ENCODE results near the gene SULT4A1. TPM values are rescaled to one million over a fixed set of nuclear protein-coding genes. Genes with fewer than 3 reads are reported as not detected.
A peak's percentile ranks its signal among the peaks of the same experiment; 100 is the strongest.
"Not testable (repeated sequence)": the region's sequence is repeated elsewhere in the genome, so short reads cannot be mapped to it uniquely, and the experiment has no call there.

SULT4A1 gene
- total RNA-seq, 1 experiment from 2014 or later = not detected

DNA sequence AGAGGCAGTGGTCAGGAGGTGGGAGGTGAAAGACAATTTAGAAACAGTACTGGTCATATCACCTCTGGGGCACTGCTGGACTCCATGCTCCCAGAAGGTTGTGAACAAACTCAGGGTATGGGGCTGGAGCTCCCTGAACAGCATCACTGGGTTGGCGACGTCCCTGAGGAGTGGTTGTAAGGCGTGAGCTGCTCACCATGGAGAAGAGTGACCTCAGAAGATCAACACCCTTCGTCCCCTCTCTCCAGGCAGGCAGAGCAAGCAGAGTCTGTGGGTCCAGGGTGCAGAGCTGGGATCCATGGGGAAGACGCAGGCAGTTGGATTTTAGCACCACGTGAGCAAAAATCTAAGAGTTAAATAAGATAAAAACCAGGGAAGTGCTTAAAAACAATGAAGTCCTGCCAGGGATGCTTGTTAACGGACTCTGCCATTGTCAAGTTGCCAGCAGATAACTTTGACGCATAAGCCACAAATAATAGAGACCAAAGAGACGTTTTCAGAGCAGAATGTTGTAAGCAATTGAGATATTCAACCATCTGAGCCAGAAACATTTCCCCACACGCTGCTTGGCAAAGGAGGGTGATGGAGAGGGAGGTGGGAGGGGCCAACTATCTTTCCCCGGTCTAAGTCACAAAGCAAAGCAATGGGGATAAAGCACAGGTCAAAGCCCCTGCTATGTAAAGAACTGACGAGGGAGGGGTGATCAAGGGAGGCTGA, 15.9 kb upstream of the SULT4A1 start:
- H3K79me2 ChIP-seq (ENCODE audit: low read length) = no peaks in the 10 kb centered on the region
- H3K4me3 ChIP-seq (ENCODE audit: low read length) = no peak overlapping the region
- no peaks in the 10 kb centered on the region for H3K27me3 ChIP-seq (ENCODE audit: low read length)
- H3K36me3 ChIP-seq (ENCODE audit: insufficient read depth, low read length) = no peaks in the 10 kb centered on the region
- H2AFZ ChIP-seq (ENCODE audit: low read length) = no peak overlapping the region
- no peak overlapping the region for H3K4me2 ChIP-seq (ENCODE audit: low read depth, low read length, poor library complexity, severe bottlenecking)
- no peaks in the 10 kb centered on the region for H3K4me1 ChIP-seq (ENCODE audit: low read length)
- no peak for DNase-seq
- no peaks in the 10 kb centered on the region for H3K9me2 ChIP-seq (replicated peaks; ENCODE audit: insufficient read depth, low read length)
- no peak overlapping the region for H3K9ac ChIP-seq (ENCODE audit: low read length)
- H3K27ac ChIP-seq (ENCODE audit: low read length) = no peak overlapping the region
- 0 out of 2 replicates have a peak, but pooled peaks cover 9% of the 10 kb centered on the region for H4K20me1 ChIP-seq (ENCODE audit: insufficient read depth, low read depth, low read length)
- no peaks in the 10 kb centered on the region for H3K9me3 ChIP-seq (ENCODE audit: low read length)

DNA sequence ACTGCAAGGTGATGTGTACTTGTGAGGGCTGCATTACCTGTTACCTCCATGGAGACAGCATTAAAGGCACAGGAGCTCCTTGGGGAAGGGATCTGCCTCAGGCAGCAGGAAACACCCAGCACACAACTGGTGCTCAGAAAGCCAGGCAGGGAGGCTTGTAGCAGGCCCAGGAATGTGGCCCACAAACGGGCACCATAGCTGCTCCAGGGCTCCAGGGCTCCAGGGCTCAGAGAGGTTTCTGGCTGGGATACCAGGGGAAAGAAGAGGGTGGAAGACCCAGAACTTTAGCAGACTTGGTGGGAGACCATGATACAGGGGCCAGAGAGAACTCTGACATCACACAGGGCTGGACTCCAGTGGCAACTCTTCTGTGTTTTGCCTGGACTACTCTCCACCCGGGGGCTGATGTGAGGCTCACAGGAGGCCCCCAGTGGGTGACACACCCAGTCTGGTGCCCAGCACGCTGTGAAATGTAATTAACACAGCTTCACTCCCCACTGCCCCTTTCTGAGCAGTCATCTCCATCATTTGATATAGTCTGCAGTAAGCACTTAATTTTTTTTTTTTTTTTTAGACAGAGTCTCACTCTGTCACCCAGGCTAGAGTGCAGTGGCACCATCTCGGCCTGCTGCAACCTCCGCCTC, 14.7 kb upstream of the SULT4A1 start:
- no peaks in the 10 kb centered on the region for H4K20me1 ChIP-seq (ENCODE audit: insufficient read depth, low read depth, low read length)
- no peaks in the 10 kb centered on the region for H3K9me3 ChIP-seq (ENCODE audit: low read length)
- no peaks in the 10 kb centered on the region for H3K79me2 ChIP-seq (ENCODE audit: low read length)
- H3K27me3 ChIP-seq (ENCODE audit: low read length) = no peaks in the 10 kb centered on the region
- H3K9me2 ChIP-seq (replicated peaks; ENCODE audit: insufficient read depth, low read length) = no peaks in the 10 kb centered on the region
- H3K9ac ChIP-seq (ENCODE audit: low read length) = no peak overlapping the region
- H3K4me1 ChIP-seq (ENCODE audit: low read length) = no peaks in the 10 kb centered on the region
- no peak overlapping the region for H2AFZ ChIP-seq (ENCODE audit: low read length)
- DNase-seq = no peak
- H3K4me3 ChIP-seq (ENCODE audit: low read length) = no peak overlapping the region
- no peaks in the 10 kb centered on the region for H3K36me3 ChIP-seq (ENCODE audit: insufficient read depth, low read length)
- H3K4me2 ChIP-seq (ENCODE audit: low read depth, low read length, poor library complexity, severe bottlenecking) = no peak overlapping the region
- no peak overlapping the region for H3K27ac ChIP-seq (ENCODE audit: low read length)

- Histone ChIP-seq H4K20me1 (ENCODE audit: insufficient read depth, low read depth, low read length) (no peaks in the 10 kb centered on the region), H2AFZ (ENCODE audit: low read length) (no peak overlapping the region)
Measured at GRCh38 chr22:43869799-43870198, 7.5 kb upstream of the SULT4A1 start.

GRCh38 chr22:43869001-43869400, 6.7 kb upstream of the SULT4A1 start:
- H3K4me2 ChIP-seq (ENCODE audit: low read depth, low read length, poor library complexity, severe bottlenecking); H3K79me2 ChIP-seq (ENCODE audit: low read length); H3K4me3 ChIP-seq (ENCODE audit: low read length); H3K36me3 ChIP-seq (ENCODE audit: insufficient read depth, low read length); H4K20me1 ChIP-seq (ENCODE audit: insufficient read depth, low read depth, low read length); H3K9me3 ChIP-seq (ENCODE audit: low read length); H3K27ac ChIP-seq (ENCODE audit: low read length); DNase-seq; H3K9me2 ChIP-seq (replicated peaks; ENCODE audit: insufficient read depth, low read length); H3K9ac ChIP-seq (ENCODE audit: low read length); H2AFZ ChIP-seq (ENCODE audit: low read length); H3K27me3 ChIP-seq (ENCODE audit: low read length): not testable (repeated sequence)
- H3K4me1 ChIP-seq (ENCODE audit: low read length) = peaks cover 12% of the 10 kb centered on the region

More at GRCh38 chr22:43869799-43870198, 7.5 kb upstream of the SULT4A1 start:
- no peak overlapping the region for H3K27ac ChIP-seq (ENCODE audit: low read length)
- H3K9me2 ChIP-seq (replicated peaks; ENCODE audit: insufficient read depth, low read length) = no peaks in the 10 kb centered on the region
- no peak for DNase-seq
- H3K4me1 ChIP-seq (ENCODE audit: low read length) = peaks cover 9% of the 10 kb centered on the region
- no peak overlapping the region for H3K4me3 ChIP-seq (ENCODE audit: low read length)
- no peaks in the 10 kb centered on the region for H3K36me3 ChIP-seq (ENCODE audit: insufficient read depth, low read length)
- H3K9ac ChIP-seq (ENCODE audit: low read length) = no peak overlapping the region
- no peaks in the 10 kb centered on the region for H3K9me3 ChIP-seq (ENCODE audit: low read length)
- no peaks in the 10 kb centered on the region for H3K27me3 ChIP-seq (ENCODE audit: low read length)
- no peaks in the 10 kb centered on the region for H3K79me2 ChIP-seq (ENCODE audit: low read length)
- no peak overlapping the region for H3K4me2 ChIP-seq (ENCODE audit: low read depth, low read length, poor library complexity, severe bottlenecking)

GRCh38 chr22:43867839-43868635, 5.7 kb upstream of the SULT4A1 start:
- Histone ChIP-seq H3K4me3 (ENCODE audit: low read length) (no peak overlapping the region), H3K9me3 (ENCODE audit: low read length) (no peaks in the 10 kb centered on the region), H3K79me2 (ENCODE audit: low read length) (no peaks in the 10 kb centered on the region), H3K9ac (ENCODE audit: low read length) (no peak overlapping the region), H2AFZ (ENCODE audit: low read length) (no peak overlapping the region), H4K20me1 (ENCODE audit: insufficient read depth, low read depth, low read length) (no peaks in the 10 kb centered on the region), H3K36me3 (ENCODE audit: insufficient read depth, low read length) (no peaks in the 10 kb centered on the region), H3K4me2 (ENCODE audit: low read depth, low read length, poor library complexity, severe bottlenecking) (no peak overlapping the region), H3K9me2 (replicated peaks; ENCODE audit: insufficient read depth, low read length) (no peaks in the 10 kb centered on the region), H3K27me3 (ENCODE audit: low read length) (no peaks in the 10 kb centered on the region), H3K27ac (ENCODE audit: low read length) (no peak overlapping the region), H3K4me1 (ENCODE audit: low read length) (peaks cover 12% of the 10 kb centered on the region)
- peak; percentile 62 for DNase-seq

GRCh38 chr22:43862882-43863202, 529 bp upstream of the SULT4A1 start:
- Histone ChIP-seq H3K9me2 (replicated peaks; ENCODE audit: insufficient read depth, low read length) (no peaks in the 10 kb centered on the region), H3K36me3 (ENCODE audit: insufficient read depth, low read length) (no peaks in the 10 kb centered on the region), H3K9me3 (ENCODE audit: low read length) (no peaks in the 10 kb centered on the region), H3K79me2 (ENCODE audit: low read length) (no peaks in the 10 kb centered on the region), H3K4me3 (ENCODE audit: low read length) (no peak overlapping the region), H3K27me3 (ENCODE audit: low read length) (no peaks in the 10 kb centered on the region), H3K4me2 (ENCODE audit: low read depth, low read length, poor library complexity, severe bottlenecking) (no peak overlapping the region), H3K9ac (ENCODE audit: low read length) (no peak overlapping the region), H3K4me1 (ENCODE audit: low read length) (peaks cover 12% of the 10 kb centered on the region), H2AFZ (ENCODE audit: low read length) (no peak overlapping the region), H4K20me1 (ENCODE audit: insufficient read depth, low read depth, low read length) (no peaks in the 10 kb centered on the region), H3K27ac (ENCODE audit: low read length) (no peak overlapping the region)
- no peak for DNase-seq

- no peaks in the 10 kb centered on the region for H3K36me3 ChIP-seq (ENCODE audit: insufficient read depth, low read length)
- no peaks in the 10 kb centered on the region for H3K79me2 ChIP-seq (ENCODE audit: low read length)
- H4K20me1 ChIP-seq (ENCODE audit: insufficient read depth, low read depth, low read length) = no peaks in the 10 kb centered on the region
- H3K9me3 ChIP-seq (ENCODE audit: low read length) = no peaks in the 10 kb centered on the region
- H3K9me2 ChIP-seq (replicated peaks; ENCODE audit: insufficient read depth, low read length) = no peaks in the 10 kb centered on the region
- H3K27ac ChIP-seq (ENCODE audit: low read length) = no peak overlapping the region
- no peak overlapping the region for H3K4me2 ChIP-seq (ENCODE audit: low read depth, low read length, poor library complexity, severe bottlenecking)
- no peak overlapping the region for H3K9ac ChIP-seq (ENCODE audit: low read length)
- H3K4me3 ChIP-seq (ENCODE audit: low read length) = no peak overlapping the region
- no peak for DNase-seq
- no peaks in the 10 kb centered on the region for H3K27me3 ChIP-seq (ENCODE audit: low read length)
- peaks cover 12% of the 10 kb centered on the region for H3K4me1 ChIP-seq (ENCODE audit: low read length)
- H2AFZ ChIP-seq (ENCODE audit: low read length) = no peak overlapping the region
Measured at GRCh38 chr22:43861529-43861928, 784 bp downstream of the SULT4A1 start.

DNA sequence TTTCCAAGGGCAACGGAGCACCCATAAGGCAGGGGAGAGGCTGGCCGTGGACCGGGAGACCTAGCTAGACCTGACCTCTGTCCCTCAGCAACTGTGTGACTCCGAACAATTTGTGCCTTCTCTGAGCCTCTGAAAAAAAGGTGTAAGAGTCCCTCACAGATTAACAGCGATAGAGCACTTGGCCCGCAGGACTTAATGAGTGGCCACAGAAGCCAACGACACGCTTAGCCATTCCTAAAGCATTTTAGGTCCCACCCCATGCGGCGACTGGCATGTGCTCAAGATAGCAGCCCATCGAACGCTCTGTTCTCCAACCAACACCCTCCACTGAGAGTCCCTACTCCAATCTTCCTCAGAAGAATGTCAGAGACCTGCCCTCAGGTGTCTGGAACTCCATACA, 1.5 kb downstream of the SULT4A1 start:
- Histone ChIP-seq H3K27me3 (ENCODE audit: low read length) (no peaks in the 10 kb centered on the region), H3K9ac (ENCODE audit: low read length) (no peak overlapping the region), H3K79me2 (ENCODE audit: low read length) (no peaks in the 10 kb centered on the region), H3K9me2 (replicated peaks; ENCODE audit: insufficient read depth, low read length) (no peaks in the 10 kb centered on the region), H2AFZ (ENCODE audit: low read length) (no peak overlapping the region), H3K27ac (ENCODE audit: low read length) (no peak overlapping the region), H4K20me1 (ENCODE audit: insufficient read depth, low read depth, low read length) (no peaks in the 10 kb centered on the region), H3K9me3 (ENCODE audit: low read length) (no peaks in the 10 kb centered on the region), H3K36me3 (ENCODE audit: insufficient read depth, low read length) (no peaks in the 10 kb centered on the region), H3K4me2 (ENCODE audit: low read depth, low read length, poor library complexity, severe bottlenecking) (no peak overlapping the region), H3K4me3 (ENCODE audit: low read length) (no peak overlapping the region), H3K4me1 (ENCODE audit: low read length) (peaks cover 12% of the 10 kb centered on the region)
- no peak for DNase-seq
